ENCODE results near the gene LCE2A. TPM values are rescaled to one million over a fixed set of nuclear protein-coding genes. Genes with fewer than 3 reads are reported as not detected.

LCE2A gene
- total RNA-seq, 4 donors from 2014 or later = not detected

DNA sequence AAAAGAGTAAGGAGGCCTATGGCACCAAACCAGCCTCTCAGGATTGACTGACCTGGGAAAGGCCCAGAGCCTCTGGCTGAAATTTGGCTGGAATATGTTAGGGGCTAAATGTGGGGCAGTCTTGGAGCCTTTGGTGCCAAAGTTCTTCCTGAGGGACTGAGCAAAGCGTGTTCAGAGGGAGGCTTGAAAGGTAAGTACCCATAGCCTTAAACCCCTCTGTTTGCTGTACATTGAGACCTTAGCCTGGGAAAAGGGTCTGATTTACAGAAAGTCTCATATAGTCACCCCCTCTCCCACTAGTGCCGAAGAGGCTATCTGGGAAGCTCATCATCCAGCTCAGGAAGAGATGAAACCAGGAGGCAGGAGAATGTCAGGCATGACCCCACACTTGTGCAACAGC is 9.7 kb downstream of the LCE2A start, which contains the start of gene LCE4A:
Gene LCE4A, plus strand, starts transcription at position 301 of the 400 bp plus-strand sequence. CDS start 916 bp downstream, outside the sequence.
- H3K9me3 ChIP-seq = no peaks in the 10 kb centered on the region
- in situ Hi-C loops (cut with MboI; ENCODE audit: low pct_ligation_motif_present in 1 of 4, low pct_unique_long_range_greater_than_20kb in 1 of 4, low sequenced_read_pairs in 3 of 4) = no loop called here
- no peaks in the 10 kb centered on the region for H3K4me1 ChIP-seq
- H3K27me3 ChIP-seq = no peaks in the 10 kb centered on the region
- no peak within 1 kb of the TSS for H3K27ac ChIP-seq
- H3K4me3 ChIP-seq = no peak within 1 kb of the TSS
- no peak for TF ChIP-seq EP300 (IDR thresholded peaks at IDR 0.05; ENCODE audit: low read depth)
- no peak for TF ChIP-seq POLR2AphosphoS5 (IDR thresholded peaks at IDR 0.05)
- no peak for TF ChIP-seq POLR2A (IDR thresholded peaks at IDR 0.05)
- TF ChIP-seq, protein P1, sequence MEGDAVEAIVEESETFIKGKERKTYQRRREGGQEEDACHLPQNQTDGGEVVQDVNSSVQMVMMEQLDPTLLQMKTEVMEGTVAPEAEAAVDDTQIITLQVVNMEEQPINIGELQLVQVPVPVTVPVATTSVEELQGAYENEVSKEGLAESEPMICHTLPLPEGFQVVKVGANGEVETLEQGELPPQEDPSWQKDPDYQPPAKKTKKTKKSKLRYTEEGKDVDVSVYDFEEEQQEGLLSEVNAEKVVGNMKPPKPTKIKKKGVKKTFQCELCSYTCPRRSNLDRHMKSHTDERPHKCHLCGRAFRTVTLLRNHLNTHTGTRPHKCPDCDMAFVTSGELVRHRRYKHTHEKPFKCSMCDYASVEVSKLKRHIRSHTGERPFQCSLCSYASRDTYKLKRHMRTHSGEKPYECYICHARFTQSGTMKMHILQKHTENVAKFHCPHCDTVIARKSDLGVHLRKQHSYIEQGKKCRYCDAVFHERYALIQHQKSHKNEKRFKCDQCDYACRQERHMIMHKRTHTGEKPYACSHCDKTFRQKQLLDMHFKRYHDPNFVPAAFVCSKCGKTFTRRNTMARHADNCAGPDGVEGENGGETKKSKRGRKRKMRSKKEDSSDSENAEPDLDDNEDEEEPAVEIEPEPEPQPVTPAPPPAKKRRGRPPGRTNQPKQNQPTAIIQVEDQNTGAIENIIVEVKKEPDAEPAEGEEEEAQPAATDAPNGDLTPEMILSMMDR (IDR thresholded peaks at IDR 0.05) = no peak
- WGBS, 2 donors (ENCODE audit: low coverage in 1 of 2) = 72 to 87% methylated on average over 2 of the region's 2 CpGs
- no peak for DNase-seq
- intact Hi-C loops (cut with DNase I; ENCODE audit: low total_unique reads) = no loop called here
- H3K36me3 ChIP-seq = no peaks in the 10 kb centered on the region

DNA sequence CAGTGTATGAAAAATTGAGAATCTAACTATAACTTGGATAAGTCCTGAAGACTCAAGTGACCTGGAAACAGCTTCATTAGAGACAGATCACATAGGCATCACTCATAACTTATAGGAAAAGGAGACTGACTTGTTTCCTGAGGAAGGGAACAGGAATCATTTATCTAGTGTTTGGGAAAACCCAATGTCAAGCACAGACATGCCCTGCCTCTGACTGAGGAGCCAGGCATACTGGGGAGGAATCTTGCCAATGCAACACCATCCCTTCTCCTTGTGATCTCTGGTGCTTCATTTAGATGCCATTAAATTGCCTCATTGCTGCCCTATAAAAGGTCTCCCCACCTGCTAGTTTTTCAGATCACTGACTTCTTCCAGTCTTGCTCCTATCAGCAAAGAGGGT is 20.1 kb downstream of the LCE2A start:
- in situ Hi-C loops (cut with MboI; ENCODE audit: low pct_ligation_motif_present in 1 of 4, low pct_unique_long_range_greater_than_20kb in 1 of 4, low sequenced_read_pairs in 3 of 4) = no loop called here
- TF ChIP-seq, protein P1 (IDR thresholded peaks at IDR 0.05) = no peak
- TF ChIP-seq EP300 (IDR thresholded peaks at IDR 0.05; ENCODE audit: low read depth) = no peak
- TF ChIP-seq POLR2A (IDR thresholded peaks at IDR 0.05) = no peak
- no peak for TF ChIP-seq POLR2AphosphoS5 (IDR thresholded peaks at IDR 0.05)
- intact Hi-C loops (cut with DNase I; ENCODE audit: low total_unique reads) = no loop called here

DNA sequence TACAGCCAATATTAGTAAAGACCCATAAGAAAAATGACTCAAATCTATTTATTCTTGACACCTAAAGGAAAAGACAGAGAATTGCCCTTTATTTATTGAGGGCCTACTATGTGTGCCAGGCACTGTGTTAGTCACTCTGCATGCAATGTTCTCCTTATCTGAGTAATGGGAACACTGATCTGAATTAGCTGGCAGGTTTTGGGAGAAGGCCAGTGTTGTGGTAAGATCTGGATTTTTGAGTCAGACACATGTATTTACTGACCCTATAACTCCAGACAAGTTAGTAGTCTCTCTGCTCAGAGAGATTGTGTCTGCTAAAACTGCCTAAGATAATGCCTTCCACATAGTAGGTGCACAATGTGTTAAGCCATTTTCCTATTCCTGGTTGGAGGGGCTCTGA is 27.1 kb downstream of the LCE2A start:
- Histone ChIP-seq H3K36me3 (no peaks in the 10 kb centered on the region), H3K4me1 (no peaks in the 10 kb centered on the region), H3K27me3 (no peaks in the 10 kb centered on the region), H3K4me3 (no peak overlapping the region), H3K27ac (no peak overlapping the region), H3K9me3 (no peaks in the 10 kb centered on the region)
- in situ Hi-C loops (cut with MboI; ENCODE audit: low pct_ligation_motif_present in 1 of 4, low pct_unique_long_range_greater_than_20kb in 1 of 4, low sequenced_read_pairs in 3 of 4) = no loop called here
- DNase-seq = no peak
- intact Hi-C loops (cut with DNase I; ENCODE audit: low total_unique reads) = no loop called here
- no peak for TF ChIP-seq EP300 (IDR thresholded peaks at IDR 0.05; ENCODE audit: low read depth)
- TF ChIP-seq POLR2AphosphoS5 (IDR thresholded peaks at IDR 0.05) = no peak
- TF ChIP-seq, protein P1 (IDR thresholded peaks at IDR 0.05) = no peak
- no peak for TF ChIP-seq POLR2A (IDR thresholded peaks at IDR 0.05)

More for the DNA sequence above, 20.1 kb downstream of the LCE2A start:
- no peaks in the 10 kb centered on the region for H3K27me3 ChIP-seq
- no peak overlapping the region for H3K27ac ChIP-seq
- H3K9me3 ChIP-seq = peaks cover 4 to 7% of the 10 kb centered on the region in 2 donors
- no peak overlapping the region for H3K4me3 ChIP-seq
- no peak for DNase-seq
- no peaks in the 10 kb centered on the region for H3K36me3 ChIP-seq
- no peaks in the 10 kb centered on the region for H3K4me1 ChIP-seq

DNA sequence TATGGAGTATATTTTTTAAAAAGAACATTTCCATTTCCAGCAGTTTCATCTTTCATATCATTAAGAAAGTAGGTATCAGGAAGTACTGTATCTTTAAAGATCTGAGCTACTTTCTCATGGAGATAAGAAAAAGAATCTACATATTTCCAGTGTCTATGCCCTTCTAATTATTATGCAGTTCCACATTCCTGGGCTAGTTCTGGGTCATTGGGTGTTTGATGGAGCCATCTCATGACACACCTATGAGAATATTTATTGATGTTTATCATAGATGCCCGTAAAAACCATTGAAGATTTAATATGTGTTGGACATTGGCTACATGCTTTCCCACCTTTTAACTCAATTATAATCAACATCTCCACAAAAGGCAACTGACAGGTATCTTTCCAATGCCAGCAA is 30.8 kb downstream of the LCE2A start:
- 59 to 71% methylated on average over 1 of the region's 1 CpG for WGBS, 2 donors (ENCODE audit: low coverage in 1 of 2)
- in situ Hi-C loops (cut with MboI; ENCODE audit: low pct_ligation_motif_present in 1 of 4, low pct_unique_long_range_greater_than_20kb in 1 of 4, low sequenced_read_pairs in 3 of 4) = no loop called here
- H3K4me3 ChIP-seq = no peak overlapping the region
- intact Hi-C loops (cut with DNase I; ENCODE audit: low total_unique reads) = no loop called here
- H3K9me3 ChIP-seq = no peaks in the 10 kb centered on the region
- no peaks in the 10 kb centered on the region for H3K27me3 ChIP-seq
- DNase-seq = no peak
- H3K4me1 ChIP-seq = no peaks in the 10 kb centered on the region
- no peak for TF ChIP-seq POLR2A (IDR thresholded peaks at IDR 0.05)
- no peak for TF ChIP-seq POLR2AphosphoS5 (IDR thresholded peaks at IDR 0.05)
- TF ChIP-seq EP300 (IDR thresholded peaks at IDR 0.05; ENCODE audit: low read depth) = no peak
- TF ChIP-seq, protein P1 (IDR thresholded peaks at IDR 0.05) = no peak
- no peak overlapping the region for H3K27ac ChIP-seq
- no peaks in the 10 kb centered on the region for H3K36me3 ChIP-seq

All from transverse colon (tissue), 4 donors.